Neuronal stem cell (in vitro differentiated cells): Measurements from ENCODE around the gene PRKN.

Experiments
- DNase-seq: peaks from one replicate; pipeline ENCODE4 v3.0.0-alpha.2; 2013; ENCODE audit warnings: low spot score
- H2AFZ ChIP-seq: one replicate; pipeline ENCODE4 v1.6.1; 2013; ENCODE audit warnings: mild to moderate bottlenecking, low read length, inconsistent platforms
- H2AK5ac ChIP-seq: 2 replicates; pipeline ENCODE4 v1.6.1; 2013; ENCODE audit warnings: low read depth, mild to moderate bottlenecking, inconsistent platforms, low read length, moderate library complexity, mixed read lengths
- H2BK120ac ChIP-seq: 2 replicates; pipeline ENCODE4 v1.6.1; 2013; ENCODE audit warnings: low read depth, mild to moderate bottlenecking, inconsistent platforms, low read length, moderate library complexity, mixed read lengths
- H2BK12ac ChIP-seq: one replicate; pipeline ENCODE4 v1.6.1; 2013; ENCODE audit warnings: low read length, inconsistent platforms
- H2BK15ac ChIP-seq: 2 replicates; pipeline ENCODE4 v1.6.1; 2013; ENCODE audit warnings: mild to moderate bottlenecking, low read length, inconsistent platforms, mixed read lengths
- H2BK5ac ChIP-seq: one replicate; pipeline ENCODE4 v1.6.1; 2013; ENCODE audit warnings: inconsistent platforms, mild to moderate bottlenecking, low read length, moderate library complexity
- H3K14ac ChIP-seq: one replicate; pipeline ENCODE4 v1.6.1; 2013; ENCODE audit warnings: low read length, inconsistent platforms
- H3K18ac ChIP-seq: 2 replicates; pipeline ENCODE4 v1.6.1; 2013; ENCODE audit warnings: low read length, inconsistent platforms
- H3K23ac ChIP-seq: 2 replicates; pipeline ENCODE4 v1.6.1; 2013; ENCODE audit warnings: low read depth, mild to moderate bottlenecking, mixed read lengths, low read length, inconsistent platforms; ENCODE audit not compliant: poor library complexity
- H3K27ac ChIP-seq: replicated peaks from 3 replicates; pipeline ENCODE4 v1.5.1; 2013; ENCODE audit warnings: low read length, inconsistent platforms
- H3K27me3 ChIP-seq, 3 experiments: 2 replicates each; pipeline ENCODE4 v1.6.1; 2013; ENCODE audit warnings: low read length in 3 of 3, mild to moderate bottlenecking in 2 of 3, inconsistent platforms in 1 of 3, low read depth in 1 of 3, mixed read lengths in 1 of 3, moderate library complexity in 1 of 3; ENCODE audit not compliant: control insufficient read depth in 3 of 3, insufficient read depth in 3 of 3
- H3K36me3 ChIP-seq, 2 donors: replicated peaks in 1 of 2; 2 replicates each; pipeline ENCODE4 v1.6.1; 2013; ENCODE audit warnings: low read length in 2 of 2; ENCODE audit not compliant: control insufficient read depth in 2 of 2, insufficient read depth in 2 of 2
- H3K4ac ChIP-seq: 2 replicates; pipeline ENCODE4 v1.6.1; 2013; ENCODE audit warnings: inconsistent platforms, mild to moderate bottlenecking, low read length, moderate library complexity
- H3K4me1 ChIP-seq, 2 donors: 1 replicate in 1 of 2; 2 replicates in 1 of 2; pipeline ENCODE4 v1.6.1; 2013; ENCODE audit warnings: low read length in 2 of 2, low read depth in 1 of 2; ENCODE audit not compliant: control insufficient read depth in 2 of 2, insufficient read depth in 1 of 2
- H3K4me2 ChIP-seq: one replicate; pipeline ENCODE4 v1.6.1; 2013; ENCODE audit warnings: mild to moderate bottlenecking, low read length, inconsistent platforms; ENCODE audit not compliant: insufficient read depth, poor library complexity, severe bottlenecking
- H3K4me3 ChIP-seq, 2 donors: 2 replicates each; pipeline ENCODE4 v1.5.1; 2013; ENCODE audit warnings: low read length in 2 of 2, mild to moderate bottlenecking in 2 of 2, inconsistent platforms in 1 of 2, moderate library complexity in 1 of 2
- H3K79me1 ChIP-seq: one replicate; pipeline ENCODE4 v1.6.1; 2013; ENCODE audit warnings: low read depth, mild to moderate bottlenecking, inconsistent platforms, low read length, moderate library complexity
- H3K9ac ChIP-seq: one replicate; pipeline ENCODE4 v1.6.1; 2013; ENCODE audit warnings: mild to moderate bottlenecking, low read depth, low read length, inconsistent platforms; ENCODE audit not compliant: poor library complexity
- H3K9me3 ChIP-seq, 2 donors: replicated peaks in 1 of 2; 2 replicates each; pipeline versions ENCODE3 to v1.6.1; 2013; ENCODE audit warnings: low read length in 2 of 2, mild to moderate bottlenecking in 2 of 2, inconsistent platforms in 1 of 2, low read depth in 1 of 2, mixed read lengths in 1 of 2, moderate library complexity in 1 of 2; ENCODE audit not compliant: control insufficient read depth in 2 of 2, insufficient read depth in 1 of 2
- H4K8ac ChIP-seq: one replicate; pipeline ENCODE4 v1.6.1; 2013; ENCODE audit warnings: low read depth, mild to moderate bottlenecking, inconsistent platforms, low read length, moderate library complexity
- H4K91ac ChIP-seq: one replicate; pipeline ENCODE4 v1.6.1; 2013; ENCODE audit warnings: low read length, low read depth, mild to moderate bottlenecking, inconsistent platforms; ENCODE audit not compliant: poor library complexity
- WGBS, 2 donors: extraction: QIAGEN DNeasy Blood & Tissue Kit; methylation state at CpG; one replicate each; pipeline ENCODE4 v1.1.7; 2013; ENCODE audit warnings: missing lambda C conversion rate in 2 of 2, mixed read lengths in 1 of 2; ENCODE audit not compliant: insufficient read length in 2 of 2, insufficient replicate concordance in 1 of 2; ENCODE audit errors: extremely low coverage in 2 of 2; 5-methylcytosine and 5-hydroxymethylcytosine counted together

Gene PRKN

GRCh38 chr6:162416307-162416706 lies 311.3 kb downstream of the PRKN start:
- H3K4me2 ChIP-seq: no peak overlapping the region
- H3K4ac ChIP-seq: no peak overlapping the region
- H3K18ac ChIP-seq: no peak overlapping the region
- peaks cover 0 to 25% of the 10 kb centered on the region in 2 donors for H3K9me3 ChIP-seq
- no CpG with 5 or more reads among the region's 2 CpGs for WGBS, 2 donors
- no peak overlapping the region for H3K27ac ChIP-seq
- no peak overlapping the region for H3K4me3 ChIP-seq
- DNase-seq: no peak
- H3K27me3 ChIP-seq: no peaks in the 10 kb centered on the region
- H2AK5ac ChIP-seq: no peak overlapping the region
- no peak overlapping the region for H3K9ac ChIP-seq
- no peak overlapping the region for H3K23ac ChIP-seq
- H4K91ac ChIP-seq: no peak overlapping the region
- no peaks in the 10 kb centered on the region for H3K36me3 ChIP-seq
- no peak overlapping the region for H4K8ac ChIP-seq
- peaks cover 3 to 7% of the 10 kb centered on the region in 2 donors for H3K4me1 ChIP-seq
- H2BK12ac ChIP-seq: no peak overlapping the region
- H3K14ac ChIP-seq: no peak overlapping the region
- peaks cover 2% of the 10 kb centered on the region for H3K79me1 ChIP-seq
- no peak overlapping the region for H2BK15ac ChIP-seq
- no peak overlapping the region for H2BK120ac ChIP-seq
- H2AFZ ChIP-seq: no peak overlapping the region
- H2BK5ac ChIP-seq: no peak overlapping the region

- Histone ChIP-seq H3K4me3 (no peak overlapping the region), H4K91ac (no peak overlapping the region), H3K14ac (no peak overlapping the region), H3K4me1 (peaks cover 6 to 31% of the 10 kb centered on the region in 2 donors), H2BK5ac (peak overlapping the region; percentile 61), H3K27ac (peak overlapping the region; percentile 98), H2AK5ac (no peak overlapping the region), H2BK15ac (no peak overlapping the region), H3K79me1 (no peaks in the 10 kb centered on the region), H2BK120ac (no peak overlapping the region), H3K4me2 (peak overlapping the region; percentile 52), H3K4ac (no peak overlapping the region), H4K8ac (no peak overlapping the region), H3K18ac (no peak overlapping the region), H3K9me3 (peaks cover 0 to 16% of the 10 kb centered on the region in 2 donors), H3K27me3 (no peaks in the 10 kb centered on the region), H3K36me3 (no peaks in the 10 kb centered on the region), H2AFZ (peak overlapping the region; percentile 47), H2BK12ac (no peak overlapping the region), H3K9ac (no peak overlapping the region), H3K23ac (no peak overlapping the region)
- WGBS, 2 donors: no CpG with 5 or more reads among the region's 8 CpGs
- peak; percentile 63 for DNase-seq
Observed at GRCh38 chr6:162409741-162410691, 317.6 kb downstream of the PRKN start.

- Histone ChIP-seq H3K9ac (no peak overlapping the region), H4K91ac (no peak overlapping the region), H3K9me3 (peaks cover 0 to 15% of the 10 kb centered on the region in 2 donors), H3K36me3 (no peaks in the 10 kb centered on the region), H3K27me3 (no peaks in the 10 kb centered on the region), H2BK5ac (no peak overlapping the region), H3K27ac (peak overlapping the region; percentile 57), H2AFZ (no peak overlapping the region), H3K4ac (no peak overlapping the region), H4K8ac (no peak overlapping the region), H3K14ac (no peak overlapping the region), H3K18ac (peak overlapping the region; percentile 55), H3K4me1 (peaks cover 6 to 31% of the 10 kb centered on the region in 2 donors), H3K4me2 (no peak overlapping the region), H2BK15ac (peak overlapping the region; percentile 11), H2BK12ac (no peak overlapping the region), H2AK5ac (no peak overlapping the region), H3K4me3 (no peak overlapping the region), H2BK120ac (no peak overlapping the region), H3K23ac (no peak overlapping the region), H3K79me1 (no peaks in the 10 kb centered on the region)
- DNase-seq: no peak
- WGBS, 2 donors: no CpG with 5 or more reads among the region's 5 CpGs
Observed at GRCh38 chr6:162408826-162409535, 318.6 kb downstream of the PRKN start.

- no CpG with 5 or more reads among the region's 4 CpGs for WGBS, 2 donors
Observed at GRCh38 chr6:162404951-162405350, 322.6 kb downstream of the PRKN start.

More at GRCh38 chr6:162404951-162405350, 322.6 kb downstream of the PRKN start:
- H3K23ac ChIP-seq: no peak overlapping the region
- DNase-seq: no peak
- no peak overlapping the region for H2BK15ac ChIP-seq
- H3K79me1 ChIP-seq: no peaks in the 10 kb centered on the region
- H2BK12ac ChIP-seq: no peak overlapping the region
- no peak overlapping the region for H3K9ac ChIP-seq
- no peak overlapping the region for H3K14ac ChIP-seq
- no peak overlapping the region for H4K91ac ChIP-seq
- H3K4me1 ChIP-seq: peaks cover 0 to 14% of the 10 kb centered on the region in 2 donors
- H2AK5ac ChIP-seq: no peak overlapping the region
- H4K8ac ChIP-seq: no peak overlapping the region
- H2BK5ac ChIP-seq: no peak overlapping the region
- no peak overlapping the region for H3K4ac ChIP-seq
- peaks cover 0 to 19% of the 10 kb centered on the region in 2 donors for H3K9me3 ChIP-seq
- H2AFZ ChIP-seq: no peak overlapping the region
- no peak overlapping the region for H2BK120ac ChIP-seq
- no peak overlapping the region for H3K18ac ChIP-seq
- no peak overlapping the region for H3K27ac ChIP-seq
- H3K36me3 ChIP-seq: no peaks in the 10 kb centered on the region
- H3K27me3 ChIP-seq: no peaks in the 10 kb centered on the region
- H3K4me2 ChIP-seq: no peak overlapping the region
- H3K4me3 ChIP-seq: no peak overlapping the region
